Brain microvascular endothelial cell (primary cell): ENCODE measurements around the gene POR.
"Not testable (repeated sequence)": the region's sequence is repeated elsewhere in the genome, so short reads cannot be mapped to it uniquely, and the experiment has no call there.

ENCODE experiments used
- DNase-seq: peaks from one replicate; pipeline ENCODE4 v3.0.0-alpha.2; 2020
- H3K27ac ChIP-seq: fragments of 250-450 bp; sonication (Bioruptor Pico); 2 replicates; pipeline ENCODE4 v1.5.1; 2020; ENCODE audit warnings: mild to moderate bottlenecking, moderate library complexity
- H3K27me3 ChIP-seq: fragments of 250-450 bp; sonication (Bioruptor Pico); replicated peaks from 2 replicates; pipeline ENCODE4 v1.5.1; 2020; ENCODE audit warnings: mild to moderate bottlenecking
- H3K36me3 ChIP-seq: fragments of 250-450 bp; sonication (Bioruptor Pico); replicated peaks from 2 replicates; pipeline ENCODE4 v1.5.1; 2020; ENCODE audit warnings: mild to moderate bottlenecking
- H3K4me3 ChIP-seq: 2 replicates; pipeline ENCODE4 v1.5.1; 2011; ENCODE audit warnings: low read depth, mild to moderate bottlenecking, control low read depth, low read length, moderate library complexity
- CTCF ChIP-seq: IDR thresholded peaks from 2 replicates; pipeline ENCODE4 v1.5.1; 2011; ENCODE audit warnings: low read depth, mild to moderate bottlenecking, moderate library complexity, low read length, control low read depth, inconsistent platforms; ENCODE audit errors: missing control alignments
- in situ Hi-C: cut with HindIII; loops from 2 replicates; pipeline ENCODE4 v1.10.0; 2017; ENCODE audit warnings: low sequenced_read_pairs, low pct_ligation_motif_present

POR gene

GRCh38 chr7:75881436-75882095, 33.4 kb upstream of the POR start:
- peaks cover 37% of the 10 kb centered on the region for H3K36me3 ChIP-seq
- H3K27me3 ChIP-seq, result no peaks in the 10 kb centered on the region
- no peak overlapping the region for H3K4me3 ChIP-seq
- in situ Hi-C loops, result no loop called here
- peak; percentile 16 for TF ChIP-seq CTCF
- no peak overlapping the region for H3K27ac ChIP-seq
- no peak for DNase-seq

- H3K27me3 ChIP-seq, DNase-seq, H3K4me3 ChIP-seq, in situ Hi-C loops, H3K27ac ChIP-seq: not testable (repeated sequence)
- peaks cover 47% of the 10 kb centered on the region for H3K36me3 ChIP-seq
These were observed 31.6 kb upstream of the POR start for GRCh38 chr7:75883265-75883824.

- DNase-seq, result no peak
- in situ Hi-C loops, result no loop called here
- no peak overlapping the region for H3K27ac ChIP-seq
- TF ChIP-seq CTCF, result no peak
- peaks cover 49% of the 10 kb centered on the region for H3K36me3 ChIP-seq
- H3K4me3 ChIP-seq, result no peak overlapping the region
- no peaks in the 10 kb centered on the region for H3K27me3 ChIP-seq
These were observed 30.5 kb upstream of the POR start for GRCh38 chr7:75884476-75884875.

- H3K36me3 ChIP-seq, result peaks cover 49% of the 10 kb centered on the region
- in situ Hi-C loops, result no loop called here
- TF ChIP-seq CTCF, result no peak
- no peaks in the 10 kb centered on the region for H3K27me3 ChIP-seq
- no peak overlapping the region for H3K4me3 ChIP-seq
- DNase-seq, result no peak
- no peak overlapping the region for H3K27ac ChIP-seq
These were observed 29.9 kb upstream of the POR start for GRCh38 chr7:75885036-75885435.

- in situ Hi-C loops, result no loop called here
- peaks cover 38% of the 10 kb centered on the region for H3K36me3 ChIP-seq
- no peak overlapping the region for H3K27ac ChIP-seq
- DNase-seq, result no peak
- H3K27me3 ChIP-seq, result no peaks in the 10 kb centered on the region
- no peak overlapping the region for H3K4me3 ChIP-seq
- no peak for TF ChIP-seq CTCF
These were observed 27.1 kb upstream of the POR start for GRCh38 chr7:75887669-75888369.

- H3K27ac ChIP-seq, result no peak overlapping the region
- H3K36me3 ChIP-seq, result peaks cover 31% of the 10 kb centered on the region
- TF ChIP-seq CTCF, result no peak
- no peak overlapping the region for H3K4me3 ChIP-seq
- DNase-seq, result no peak
- in situ Hi-C loops, result no loop called here
- H3K27me3 ChIP-seq, result no peaks in the 10 kb centered on the region
These were observed 26.3 kb upstream of the POR start for GRCh38 chr7:75888464-75889222.
